Activated B cell treated with CpG ODN at 0.5 μM for 24 hours (primary cell): ENCODE results near the gene AQP4. TPM values are rescaled to one million over a fixed set of nuclear protein-coding genes. Genes with fewer than 3 reads are reported as not detected.

Experiments used
- ATAC-seq: fragments of 200-7000 bp; cut with Tn5 transposase; one replicate; pipeline ENCODE4 v1.10.0; 2021; ENCODE audit warnings: low read depth, mild to moderate bottlenecking, moderate library complexity
- CTCF ChIA-PET: fragments of 350-600 bp; sonication (Branson Sonifier 250); formaldehyde crosslinking; loops from one replicate; lab custom pipeline; 2021; ENCODE audit warnings: antibody characterized with exemption; lab: Charles Lee
- POLR2A ChIA-PET: fragments of 350-600 bp; sonication (Branson Sonifier 250); formaldehyde crosslinking; loops from one replicate; lab custom pipeline; 2021; ENCODE audit warnings: antibody characterized with exemption; lab: Charles Lee
- DNase-seq: peaks from one replicate; pipeline ENCODE4 v3.0.0; 2022
- H3K27ac Mint-ChIP-seq: one replicate; pipeline ENCODE4 v1.8.0; 2020; ENCODE audit warnings: mixed read lengths
- H3K27me3 Mint-ChIP-seq: one replicate; pipeline ENCODE4 v1.8.0; 2021; ENCODE audit warnings: mixed read lengths
- H3K36me3 Mint-ChIP-seq: one replicate; pipeline ENCODE4 v1.8.0; 2021; ENCODE audit warnings: low read depth, mixed read lengths
- H3K4me1 Mint-ChIP-seq: one replicate; pipeline ENCODE4 v1.8.0; 2021; ENCODE audit warnings: mixed read lengths
- H3K4me3 Mint-ChIP-seq: one replicate; pipeline ENCODE4 v1.8.0; 2020; ENCODE audit warnings: mild to moderate bottlenecking, mixed read lengths
- H3K9me3 Mint-ChIP-seq: one replicate; pipeline ENCODE4 v1.8.0; 2020; ENCODE audit warnings: mixed read lengths
- CTCF ChIP-seq: fragments of 200-600 bp; IDR thresholded peaks from one replicate; pipeline ENCODE4 v1.8.0; 2022; ENCODE audit warnings: antibody characterized with exemption, mild to moderate bottlenecking
- intact Hi-C: fragments of 100-400 bp; cut with micrococcal nuclease; formaldehyde crosslinking; loops from one replicate; pipeline ENCODE4 v1.15.1; 2024
- total RNA-seq: library from RNA; stranded (reverse); gene quantifications from 2 replicates; pipeline ENCODE4 v1.2.3, GENCODE V29; 2022

The AQP4 gene
- total RNA-seq, 1 donor from 2014 or later = not detected

GRCh38 chr18:26802330-26803200 is 62.9 kb downstream of the AQP4 start:
- ChIA-PET CTCF (no interaction called here), POLR2A (no interaction called here)
- Mint-ChIP-seq H3K36me3 (no peaks in the 10 kb centered on the region), H3K27ac (no peak overlapping the region), H3K4me1 (no peaks in the 10 kb centered on the region), H3K9me3 (peaks cover 11% of the 10 kb centered on the region), H3K4me3 (no peak overlapping the region), H3K27me3 (no peaks in the 10 kb centered on the region)
- DNase-seq = no peak
- no peak for ATAC-seq
- TF ChIP-seq CTCF = no peak
- intact Hi-C loops = no loop called here
